ENCODE data around the gene OGFR. TPM values are rescaled to one million over a fixed set of nuclear protein-coding genes. Genes with fewer than 3 reads are reported as not detected.

OGFR gene
- polyA plus RNA-seq, 1 donor (not counting 4 experiments of a cell fraction or from before 2014, with no cell fraction given) = 39.8 TPM

- Histone ChIP-seq H3K4me2 (ENCODE audit: control insufficient read depth, extremely low read depth, insufficient read depth, low read depth, low read length) (no peak overlapping the region), H3K79me2 (ENCODE audit: control insufficient read depth, insufficient read depth, low read length) (peaks cover 29% of the 10 kb centered on the region), H3K4me3 (ENCODE audit: control insufficient read depth in 2 of 3, extremely low read depth in 1 of 3, insufficient read depth in 2 of 3, low read depth in 1 of 3, low read length in 3 of 3) (no peak overlapping the region), H3K9ac (ENCODE audit: control insufficient read depth, extremely low read depth, insufficient read depth, low read length) (no peak overlapping the region), H3K9me3 (ENCODE audit: control insufficient read depth, low read depth, low read length) (no peaks in the 10 kb centered on the region), H3K4me1 (ENCODE audit: control insufficient read depth, extremely low read depth, insufficient read depth, low read length) (peaks cover 10% of the 10 kb centered on the region), H2AFZ (ENCODE audit: control insufficient read depth, low read length) (no peak overlapping the region), H3K27me3 (ENCODE audit: control insufficient read depth, extremely low read depth, insufficient read depth, low read length) (no peaks in the 10 kb centered on the region), H4K20me1 (ENCODE audit: control insufficient read depth, extremely low read depth, insufficient read depth, low read length) (no peaks in the 10 kb centered on the region), H3K9me1 (ENCODE audit: control insufficient read depth, extremely low read depth, insufficient read depth, low read length) (peaks cover 3% of the 10 kb centered on the region), H3K36me3 (ENCODE audit: control insufficient read depth in 2 of 2, extremely low read depth in 1 of 2, insufficient read depth in 2 of 2, low read length in 2 of 2) (peaks cover 27 to 29% of the 10 kb centered on the region in 2 experiments), H3K27ac (ENCODE audit: control insufficient read depth, insufficient read depth, low read length) (no peak overlapping the region)
- dilution Hi-C loops (cut with MboI; ENCODE audit: extremely low pct_ligation_motif_present, low sequenced_read_pairs) = no loop called here
- DNase-seq (ENCODE audit: low read depth, low spot score) = no peak
- TF ChIP-seq CTCF (optimal IDR thresholded peaks at IDR 0.05 in 1 of 3, IDR thresholded peaks at IDR 0.05 in 1 of 3, conservative IDR thresholded peaks at IDR 0.05 in 1 of 3; ENCODE audit: extremely low read depth in 1 of 3, insufficient read depth in 2 of 3, low read length in 3 of 3) = no peak
- TF ChIP-seq EZH2 (IDR thresholded peaks at IDR 0.05; ENCODE audit: low read length) = no peak
- no peak for FAIRE-seq
Observed at GRCh38 chr20:62802026-62802712, 2.5 kb upstream of the OGFR start.

GRCh38 chr20:62804021-62804626 is 511 bp upstream of the OGFR start:
- DNase-seq (ENCODE audit: low read depth, low spot score) = no peak
- peaks cover 12% of the 10 kb centered on the region for H3K4me1 ChIP-seq (ENCODE audit: control insufficient read depth, extremely low read depth, insufficient read depth, low read length)
- peaks cover under 1% of the 10 kb centered on the region for H4K20me1 ChIP-seq (ENCODE audit: control insufficient read depth, extremely low read depth, insufficient read depth, low read length)
- dilution Hi-C loops (cut with MboI; ENCODE audit: extremely low pct_ligation_motif_present, low sequenced_read_pairs) = no loop called here
- no peaks in the 10 kb centered on the region for H3K9me3 ChIP-seq (ENCODE audit: control insufficient read depth, low read depth, low read length)
- FAIRE-seq = no peak
- no peak overlapping the region for H3K9ac ChIP-seq (ENCODE audit: control insufficient read depth, extremely low read depth, insufficient read depth, low read length)
- H3K9me1 ChIP-seq (ENCODE audit: control insufficient read depth, extremely low read depth, insufficient read depth, low read length) = no peaks in the 10 kb centered on the region
- peaks cover 25% of the 10 kb centered on the region for H3K79me2 ChIP-seq (ENCODE audit: control insufficient read depth, insufficient read depth, low read length)
- H3K27ac ChIP-seq (ENCODE audit: control insufficient read depth, insufficient read depth, low read length) = no peak overlapping the region
- no peak for TF ChIP-seq EZH2 (IDR thresholded peaks at IDR 0.05; ENCODE audit: low read length)
- TF ChIP-seq CTCF (optimal IDR thresholded peaks at IDR 0.05 in 1 of 3, IDR thresholded peaks at IDR 0.05 in 1 of 3, conservative IDR thresholded peaks at IDR 0.05 in 1 of 3; ENCODE audit: extremely low read depth in 1 of 3, insufficient read depth in 2 of 3, low read length in 3 of 3) = no peak
- H3K4me3 ChIP-seq (ENCODE audit: control insufficient read depth in 2 of 3, extremely low read depth in 1 of 3, insufficient read depth in 2 of 3, low read depth in 1 of 3, low read length in 3 of 3) = peak overlapping the region in 2 of 3 experiments; percentile 69 to 87
- no peaks in the 10 kb centered on the region for H3K27me3 ChIP-seq (ENCODE audit: control insufficient read depth, extremely low read depth, insufficient read depth, low read length)
- H2AFZ ChIP-seq (ENCODE audit: control insufficient read depth, low read length) = peak overlapping the region; percentile 5
- peak overlapping the region; percentile 48 for H3K4me2 ChIP-seq (ENCODE audit: control insufficient read depth, extremely low read depth, insufficient read depth, low read depth, low read length)
- peaks cover 23% of the 10 kb centered on the region in 2 experiments for H3K36me3 ChIP-seq (ENCODE audit: control insufficient read depth in 2 of 2, extremely low read depth in 1 of 2, insufficient read depth in 2 of 2, low read length in 2 of 2)

Measured in keratinocyte (primary cell).